IMR-90 (cell line): Measurements from ENCODE around the gene ZNF284.

Experiments
- RAD21 ChIP-seq: IDR thresholded peaks from 2 replicates; pipeline ENCODE4 v1.6.1; 2012; ENCODE audit warnings: low read length, improper control_type of control experiment
- TF ChIP-seq, protein P1 (sequence below): conservative IDR thresholded peaks from 2 replicates; pipeline ENCODE4 v1.5.1; 2012; ENCODE audit warnings: mild to moderate bottlenecking, low read depth, low read length, improper control_type of control experiment

- TF ChIP-seq RAD21, result no peak
- TF ChIP-seq, protein P1, sequence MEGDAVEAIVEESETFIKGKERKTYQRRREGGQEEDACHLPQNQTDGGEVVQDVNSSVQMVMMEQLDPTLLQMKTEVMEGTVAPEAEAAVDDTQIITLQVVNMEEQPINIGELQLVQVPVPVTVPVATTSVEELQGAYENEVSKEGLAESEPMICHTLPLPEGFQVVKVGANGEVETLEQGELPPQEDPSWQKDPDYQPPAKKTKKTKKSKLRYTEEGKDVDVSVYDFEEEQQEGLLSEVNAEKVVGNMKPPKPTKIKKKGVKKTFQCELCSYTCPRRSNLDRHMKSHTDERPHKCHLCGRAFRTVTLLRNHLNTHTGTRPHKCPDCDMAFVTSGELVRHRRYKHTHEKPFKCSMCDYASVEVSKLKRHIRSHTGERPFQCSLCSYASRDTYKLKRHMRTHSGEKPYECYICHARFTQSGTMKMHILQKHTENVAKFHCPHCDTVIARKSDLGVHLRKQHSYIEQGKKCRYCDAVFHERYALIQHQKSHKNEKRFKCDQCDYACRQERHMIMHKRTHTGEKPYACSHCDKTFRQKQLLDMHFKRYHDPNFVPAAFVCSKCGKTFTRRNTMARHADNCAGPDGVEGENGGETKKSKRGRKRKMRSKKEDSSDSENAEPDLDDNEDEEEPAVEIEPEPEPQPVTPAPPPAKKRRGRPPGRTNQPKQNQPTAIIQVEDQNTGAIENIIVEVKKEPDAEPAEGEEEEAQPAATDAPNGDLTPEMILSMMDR, result no peak
Observed at GRCh38 chr19:44066305-44066704, 5.7 kb upstream of the ZNF284 start.
